Measurements from ENCODE around the gene MEIOSIN. TPM values are rescaled to one million over a fixed set of nuclear protein-coding genes. Genes with fewer than 3 reads are reported as not detected.

Gene MEIOSIN
- total and polyA plus RNA-seq, 9 of the 15 experiments (the other 6 are each of a cell fraction or from before 2014, with no cell fraction given), result 0.06 to 2.0 (median 0.76) TPM

- ATAC-seq (peak; percentile 98), FAIRE-seq (peak; percentile 100), DNase-seq (ENCODE audit: extremely low read depth in 1 of 4, low spot score in 3 of 4) (peak; percentile 97 to 99 (median 98))
- WGBS (ENCODE audit: insufficient coverage, low coverage, missing lambda C conversion rate), result 2% methylated on average over 48 of the region's 51 CpGs
- POLR2A ChIA-PET, result interaction anchor here (0.6 to 5.9 kb wide), 24 partner anchors 9 to 1103 kb away, joined by 3 to 46 read pairs (median 4); partner anchors contain the start of genes FBXO46, GIPR, MEIOSIN and QPCTL
- H3K27ac ChIP-seq (ENCODE audit: extremely low read depth, low read depth, low read length), result peak overlapping the region; percentile 96
- peak overlapping the region; percentile 63 for H3K4me3 ChIP-seq
- H3K9me3 ChIP-seq (replicated peaks; ENCODE audit: control insufficient read depth, insufficient read depth, low read depth, low read length), result no peaks in the 10 kb centered on the region
- in situ Hi-C loops (cut with MboI) (no loop called here), intact Hi-C loops (cut with micrococcal nuclease) (loop anchor here (1.0 kb wide), 1 partner anchor 53 kb away; no protein-coding TSS in a partner anchor)
- H3K27me3 ChIP-seq (ENCODE audit: control insufficient read depth in 2 of 2, insufficient read depth in 2 of 2, low read length in 2 of 2), result no peaks in the 10 kb centered on the region
- BruUV-seq (replicated peaks), result no TSS peak
- peaks cover 71% of the 10 kb centered on the region for H3K79me2 ChIP-seq (ENCODE audit: control insufficient read depth, insufficient read depth, low read length)
- CTCF ChIA-PET (ENCODE audit: low intra/inter-chr PET ratio), result interaction anchor here (0.6 to 0.7 kb wide), 2 partner anchors 24 to 192 kb away, joined by 3 to 4 read pairs; no protein-coding TSS in a partner anchor
- no peaks in the 10 kb centered on the region for H3K9me1 ChIP-seq (ENCODE audit: control insufficient read depth, insufficient read depth, low read length)
- H3K4me2 ChIP-seq (ENCODE audit: insufficient read depth, low read length), result peak overlapping the region; percentile 99
- H2AFZ ChIP-seq (ENCODE audit: low read depth, low read length), result peak overlapping the region; percentile 73
- H3K4me1 ChIP-seq (replicated peaks in 1 of 2; ENCODE audit: control insufficient read depth in 2 of 2, insufficient read depth in 2 of 2, low read length in 2 of 2), result peaks cover 22 to 30% of the 10 kb centered on the region in 2 experiments
- H3K9ac ChIP-seq (ENCODE audit: insufficient read depth in 1 of 2, low read depth in 2 of 2, low read length in 2 of 2), result peak overlapping the region; percentile 93 to 99
- peaks cover 41% of the 10 kb centered on the region; the same call in 2 of the 3 replicates for H3K36me3 ChIP-seq (ENCODE audit: control insufficient read depth, insufficient read depth, low read length)
- no peaks in the 10 kb centered on the region for H4K20me1 ChIP-seq (replicated peaks; ENCODE audit: control insufficient read depth, insufficient read depth, low read length)
- TF ChIP-seq ZSCAN29 (IDR thresholded peaks at IDR 0.05), result no peak
- no peak for TF ChIP-seq FOXO4 (CRISPR knock-in tag; IDR thresholded peaks at IDR 0.05)
- peak; percentile 44 for TF ChIP-seq NFYB (IDR thresholded peaks at IDR 0.05; ENCODE audit: extremely low read depth, insufficient read length)
- no peak for TF ChIP-seq TGIF2 (CRISPR knock-in tag; IDR thresholded peaks at IDR 0.05)
- no peak for TF ChIP-seq TAF9B (IDR thresholded peaks at IDR 0.05; ENCODE audit: partially characterized antibody)
- TF ChIP-seq ZSCAN32 (CRISPR knock-in tag; IDR thresholded peaks at IDR 0.05), result no peak
- TF ChIP-seq POU5F1 (IDR thresholded peaks at IDR 0.05; ENCODE audit: borderline replicate concordance, low read depth, low read length, partially characterized antibody), result no peak
- TF ChIP-seq ZNF589 (CRISPR knock-in tag; IDR thresholded peaks at IDR 0.05; ENCODE audit: low read depth), result peak; percentile 91; the same call in 1 of the 2 replicates
- TF ChIP-seq REST (IDR thresholded peaks at IDR 0.05; ENCODE audit: borderline replicate concordance), result peak; percentile 89
- peak; percentile 61; the same call in 1 of the 2 replicates for TF ChIP-seq REST (CRISPR knock-in tag; IDR thresholded peaks at IDR 0.05; ENCODE audit: low read depth)
Measured at GRCh38 chr19:45717131-45717982, 15.9 kb upstream of the MEIOSIN start.
